ENCODE measurements around the gene INHBA. TPM values are rescaled to one million over a fixed set of nuclear protein-coding genes. Genes with fewer than 3 reads are reported as not detected.
A peak's percentile ranks its signal among the peaks of the same experiment; 100 is the strongest.

INHBA gene
- total and polyA plus RNA-seq, 2 of the 4 experiments (the other 2 are of a cell fraction), result 60.2 to 112 TPM

GRCh38 chr7:41655426-41655825 is 47.5 kb downstream of the INHBA start:
- no peak overlapping the region for H3K4me3 ChIP-seq (ENCODE audit: insufficient read depth, low read depth, low read length)
- no peaks in the 10 kb centered on the region for H3K9me1 ChIP-seq (ENCODE audit: insufficient read depth, low read length)
- H3K14ac ChIP-seq (replicated peaks; ENCODE audit: low read depth, low read length), result 0 out of 2 replicates have a peak overlapping the region, but pooled peaks have one; percentile 39
- in situ Hi-C loops (cut with MboI; ENCODE audit: low sequenced_read_pairs), result no loop called here
- TF ChIP-seq RAD21 (IDR thresholded peaks at IDR 0.05; ENCODE audit: low read length) (no peak), MAZ (IDR thresholded peaks at IDR 0.05; ENCODE audit: borderline replicate concordance, low read depth, low read length) (no peak), POLR2A (IDR thresholded peaks at IDR 0.05; ENCODE audit: low read depth, low read length) (no peak), CEBPB (IDR thresholded peaks at IDR 0.05; ENCODE audit: low read depth, low read length) (no peak), FOS (IDR thresholded peaks at IDR 0.05; ENCODE audit: low read depth, low read length) (no peak), NFE2L2 (IDR thresholded peaks at IDR 0.05; ENCODE audit: low read depth, low read length) (no peak), MXI1 (IDR thresholded peaks at IDR 0.05; ENCODE audit: borderline replicate concordance, low read depth, low read length) (no peak), SMC3 (IDR thresholded peaks at IDR 0.05; ENCODE audit: low read depth, low read length) (no peak)
- no peak overlapping the region; the same call in 1 of the 2 replicates for H3K18ac ChIP-seq (ENCODE audit: low read depth, low read length)
- dilution Hi-C loops (cut with HindIII; ENCODE audit: low sequenced_read_pairs, unreplicated experiment), result no loop called here
- H3K9ac ChIP-seq (ENCODE audit: low read depth, low read length), result no peak overlapping the region
- peak overlapping the region; percentile 25; the same call in 1 of the 2 replicates for H2BK120ac ChIP-seq (ENCODE audit: low read depth, low read length)
- no peak overlapping the region for H3K27ac ChIP-seq (ENCODE audit: insufficient read depth, low read length)
- H2AK5ac ChIP-seq (ENCODE audit: low read depth, low read length), result no peak overlapping the region
- WGBS, 2 experiments (ENCODE audit: extremely low coverage in 2 of 2, insufficient read length in 1 of 2), result no CpG with 5 or more reads among the region's 2 CpGs
- no peak for DNase-seq
- H2BK20ac ChIP-seq (ENCODE audit: low read depth, low read length), result peak overlapping the region; percentile 45
- no peaks in the 10 kb centered on the region for H4K20me1 ChIP-seq (ENCODE audit: insufficient read depth, low read length)
- H2BK5ac ChIP-seq (ENCODE audit: low read depth, low read length, poor library complexity, severe bottlenecking), result no peak overlapping the region
- no peak overlapping the region for H4K91ac ChIP-seq (ENCODE audit: insufficient read depth, low read depth, low read length)
- intact Hi-C loops (cut with micrococcal nuclease), result no loop called here
- no peaks in the 10 kb centered on the region for H3K36me3 ChIP-seq (ENCODE audit: control insufficient read depth, insufficient read depth, low read length)
- peaks cover 4% of the 10 kb centered on the region; the same call in 1 of the 2 replicates for H3K4me1 ChIP-seq (ENCODE audit: control insufficient read depth, insufficient read depth, low read length)
- peak overlapping the region; percentile 24; the same call in 1 of the 2 replicates for H3K23ac ChIP-seq (ENCODE audit: low read depth, low read length)
- no peak overlapping the region for H3K4ac ChIP-seq (ENCODE audit: low read depth, low read length)
- ChIA-PET POLR2A (ENCODE audit: unreplicated experiment) (no interaction called here), CTCF (interaction anchor here (1.5 kb wide), 1 partner anchor 21 kb away, joined by 3 read pairs; no protein-coding TSS in a partner anchor)
- H4K5ac ChIP-seq (ENCODE audit: low read depth, low read length), result no peak overlapping the region
- H3K27me3 ChIP-seq (ENCODE audit: control insufficient read depth, insufficient read depth, low read length), result no peaks in the 10 kb centered on the region
- no peaks in the 10 kb centered on the region for H3K79me1 ChIP-seq (ENCODE audit: low read depth in 1 of 2, low read length in 2 of 2)
- BruUV-seq (replicated peaks), result no TSS peak
- H3K56ac ChIP-seq (ENCODE audit: extremely low read depth, insufficient read depth, low read length), result no peak overlapping the region
- no peak overlapping the region for H2AFZ ChIP-seq (replicated peaks; ENCODE audit: low read length, poor library complexity)
- H2AK9ac ChIP-seq (replicated peaks; ENCODE audit: low read depth, low read length, poor library complexity), result no peak overlapping the region
- no peaks in the 10 kb centered on the region for H3K9me3 ChIP-seq (ENCODE audit: control insufficient read depth, insufficient read depth, low read length)
- ATAC-seq (ENCODE audit: low read depth), result no peak
- H2BK15ac ChIP-seq (ENCODE audit: low read depth, low read length), result no peak overlapping the region
- peak overlapping the region; percentile 45; the same call in 1 of the 2 replicates for H3K4me2 ChIP-seq (ENCODE audit: low read depth, low read length)
- no peak overlapping the region for H4K8ac ChIP-seq (ENCODE audit: low read depth in 2 of 2, low read length in 2 of 2)

Measured in IMR-90 (cell line).